ENCODE results near the gene WDR41. TPM values are rescaled to one million over a fixed set of nuclear protein-coding genes. Genes with fewer than 3 reads are reported as not detected.

Gene WDR41
- total RNA-seq, 4 donors from 2014 or later, result 35.4 to 67.1 (median 40.4) TPM

DNA sequence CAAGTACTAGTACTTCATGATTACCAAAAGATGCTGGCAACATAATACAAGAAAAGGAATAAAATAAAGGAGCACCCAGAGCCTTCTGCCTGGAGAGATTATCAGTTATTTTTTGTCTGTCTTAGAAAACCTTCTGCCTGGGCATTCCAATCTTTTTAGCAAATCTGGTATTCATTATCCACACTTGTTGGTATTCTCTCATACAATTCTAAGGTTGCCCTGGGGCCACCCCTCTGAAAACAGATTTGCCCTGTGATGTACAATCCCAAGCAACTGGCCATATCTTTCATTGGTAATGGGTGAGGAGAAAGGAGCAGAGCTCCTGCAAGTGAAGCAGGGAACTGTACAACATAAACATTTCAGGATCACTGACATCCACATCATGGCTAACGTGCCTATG, 47.8 kb downstream of the WDR41 start:
- no peak for DNase-seq (ENCODE audit: low spot score)
- no peak for ATAC-seq (ENCODE audit: low FRiP score)
- TF ChIP-seq, protein P1, sequence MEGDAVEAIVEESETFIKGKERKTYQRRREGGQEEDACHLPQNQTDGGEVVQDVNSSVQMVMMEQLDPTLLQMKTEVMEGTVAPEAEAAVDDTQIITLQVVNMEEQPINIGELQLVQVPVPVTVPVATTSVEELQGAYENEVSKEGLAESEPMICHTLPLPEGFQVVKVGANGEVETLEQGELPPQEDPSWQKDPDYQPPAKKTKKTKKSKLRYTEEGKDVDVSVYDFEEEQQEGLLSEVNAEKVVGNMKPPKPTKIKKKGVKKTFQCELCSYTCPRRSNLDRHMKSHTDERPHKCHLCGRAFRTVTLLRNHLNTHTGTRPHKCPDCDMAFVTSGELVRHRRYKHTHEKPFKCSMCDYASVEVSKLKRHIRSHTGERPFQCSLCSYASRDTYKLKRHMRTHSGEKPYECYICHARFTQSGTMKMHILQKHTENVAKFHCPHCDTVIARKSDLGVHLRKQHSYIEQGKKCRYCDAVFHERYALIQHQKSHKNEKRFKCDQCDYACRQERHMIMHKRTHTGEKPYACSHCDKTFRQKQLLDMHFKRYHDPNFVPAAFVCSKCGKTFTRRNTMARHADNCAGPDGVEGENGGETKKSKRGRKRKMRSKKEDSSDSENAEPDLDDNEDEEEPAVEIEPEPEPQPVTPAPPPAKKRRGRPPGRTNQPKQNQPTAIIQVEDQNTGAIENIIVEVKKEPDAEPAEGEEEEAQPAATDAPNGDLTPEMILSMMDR (IDR thresholded peaks at IDR 0.05), result no peak

DNA sequence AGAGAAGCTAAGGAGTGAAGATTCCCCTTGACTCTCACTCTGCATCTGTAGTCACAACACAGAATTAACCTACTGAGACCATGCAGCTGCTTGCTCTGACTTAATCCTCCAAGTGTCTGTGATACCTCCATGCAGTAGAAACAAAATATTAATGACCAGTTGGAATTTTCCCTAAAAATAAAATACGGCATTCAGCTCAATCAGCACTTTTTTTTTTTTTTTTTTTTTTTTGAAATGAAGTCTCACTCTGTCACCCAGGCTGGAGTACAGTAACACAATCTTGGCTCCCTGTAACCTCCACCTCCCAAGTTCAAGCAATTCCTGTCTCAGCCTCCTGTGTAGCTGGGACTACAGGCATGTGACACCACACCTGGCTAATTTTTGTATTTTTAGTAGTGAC, 48.4 kb downstream of the WDR41 start:
- TF ChIP-seq, protein P1 (IDR thresholded peaks at IDR 0.05), result no peak
- no peak for ATAC-seq (ENCODE audit: low FRiP score)
- DNase-seq (ENCODE audit: low spot score), result no peak

DNA sequence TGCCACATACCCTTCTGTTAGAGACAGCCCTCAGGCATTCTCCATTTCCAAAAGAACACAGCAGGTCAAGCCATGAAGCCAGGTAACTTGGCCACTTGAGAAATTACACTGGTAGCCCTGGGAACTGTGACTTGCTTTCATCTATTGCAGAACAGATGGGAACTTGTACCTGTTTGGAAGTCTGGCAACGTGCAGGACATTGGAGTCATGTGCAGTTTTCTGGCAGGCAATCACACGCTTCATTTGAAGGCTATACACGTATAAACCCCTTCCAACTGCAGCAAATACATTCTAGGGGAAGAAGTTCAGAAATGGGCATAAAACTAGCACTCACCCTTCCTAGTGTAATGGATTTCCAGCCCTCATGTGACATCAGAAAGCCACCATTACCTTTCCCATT, 54.0 kb downstream of the WDR41 start:
- DNase-seq (ENCODE audit: low spot score), result no peak
- TF ChIP-seq, protein P1 (IDR thresholded peaks at IDR 0.05), result no peak
- ATAC-seq (ENCODE audit: low FRiP score), result no peak

DNA sequence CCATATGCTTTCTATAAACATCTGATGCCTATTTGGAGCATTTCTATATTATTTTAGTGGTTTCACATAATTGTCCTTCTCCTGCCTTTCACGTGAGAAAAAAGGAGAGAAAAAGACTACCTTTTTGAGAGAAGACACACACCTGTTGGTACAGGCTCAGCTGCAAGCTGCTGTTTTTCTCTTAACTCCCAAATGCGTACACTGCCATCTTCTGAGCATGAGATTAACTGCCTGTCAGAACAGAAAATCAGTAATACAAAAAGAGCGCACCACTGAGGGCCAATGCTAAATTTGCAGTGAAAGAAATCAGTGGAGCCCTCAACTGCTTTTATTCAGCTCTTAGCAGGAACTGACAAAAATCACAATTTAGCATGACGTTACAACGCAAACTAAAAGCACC, 54.9 kb downstream of the WDR41 start:
- TF ChIP-seq, protein P1 (IDR thresholded peaks at IDR 0.05), result no peak
- ATAC-seq (ENCODE audit: low FRiP score) (no peak), DNase-seq (ENCODE audit: low spot score) (no peak)

DNA sequence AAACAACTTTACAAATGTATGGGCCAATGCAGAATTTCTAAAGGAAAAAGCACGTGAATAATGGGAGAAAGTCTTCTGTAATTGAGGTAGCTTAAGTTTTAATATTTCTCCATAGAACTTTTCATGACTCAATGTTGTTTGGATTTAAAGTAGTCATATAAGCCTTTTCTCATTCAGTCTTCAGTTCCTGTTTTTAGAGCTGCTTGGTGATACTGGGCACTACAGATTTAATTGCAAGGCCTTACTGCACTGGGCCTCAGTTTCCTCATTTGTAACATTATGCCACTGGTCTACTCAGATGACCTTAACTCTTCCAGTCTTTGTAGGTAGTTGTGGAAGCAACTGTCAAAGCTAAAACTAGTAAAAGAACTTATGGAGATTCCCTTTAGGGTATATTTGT, 60.4 kb downstream of the WDR41 start:
- DNase-seq (ENCODE audit: low spot score), result no peak
- no peak for ATAC-seq (ENCODE audit: low FRiP score)
- TF ChIP-seq, protein P1 (IDR thresholded peaks at IDR 0.05), result no peak

DNA sequence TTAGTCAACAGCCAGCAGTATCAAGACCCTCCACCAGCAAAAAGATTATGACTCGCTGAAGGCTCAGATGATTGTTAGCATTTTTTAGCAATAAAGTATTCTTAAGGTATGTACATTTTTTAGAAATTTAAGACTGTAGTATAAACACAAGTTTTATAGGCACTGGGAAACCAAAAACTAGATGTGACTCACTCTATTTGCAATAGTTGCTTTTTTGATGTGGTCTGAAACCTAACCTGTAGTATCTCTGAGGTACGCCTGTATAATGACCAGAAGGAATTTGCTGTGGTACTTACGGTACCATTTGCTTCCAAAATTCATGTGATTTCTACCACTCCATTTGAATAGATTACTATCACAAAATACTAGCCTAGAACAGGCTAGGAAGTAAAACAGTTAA, 60.8 kb downstream of the WDR41 start:
- ATAC-seq (ENCODE audit: low FRiP score) (no peak), DNase-seq (ENCODE audit: low spot score) (no peak)
- TF ChIP-seq, protein P1 (IDR thresholded peaks at IDR 0.05), result no peak

DNA sequence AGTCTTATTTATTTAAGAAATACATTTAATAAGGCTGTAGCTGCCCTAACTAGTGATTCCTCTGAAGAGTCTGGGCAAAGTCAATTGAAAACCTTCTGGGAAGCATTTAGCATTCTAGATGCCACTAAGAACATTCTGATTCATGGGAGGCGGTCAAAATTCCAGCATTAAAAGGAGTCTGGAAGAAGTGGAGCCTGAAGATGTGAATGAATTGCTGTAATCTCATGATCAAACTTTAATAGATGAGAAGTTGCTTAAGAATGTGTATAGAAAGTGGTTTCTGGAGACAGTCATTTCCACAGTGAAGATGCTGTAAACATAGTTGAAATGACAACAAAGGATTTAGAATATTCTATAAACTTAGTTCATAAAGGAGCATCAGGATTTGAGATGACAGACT, 61.4 kb downstream of the WDR41 start:
- TF ChIP-seq, protein P1 (IDR thresholded peaks at IDR 0.05), result no peak

More for the DNA sequence above, 61.4 kb downstream of the WDR41 start:
- DNase-seq (ENCODE audit: low spot score) (no peak), ATAC-seq (ENCODE audit: low FRiP score) (no peak)

Measured in omental fat pad (tissue), 4 donors.